Esophagus squamous epithelium (tissue), 4 donors: ENCODE data around the gene MYL1.

Experiments used
- POLR2A ChIP-seq, 4 donors: fragments of 450-650 bp; IDR thresholded peaks; one replicate each; pipeline ENCODE4 v1.6.1; 2017; ENCODE audit warnings: antibody characterized with exemption in 4 of 4, mild to moderate bottlenecking in 4 of 4, moderate library complexity in 3 of 4
- TF ChIP-seq, protein P1 (sequence below), 6 experiments: fragments of 450-650 bp in 4 of 6; fragments of 200-600 bp in 2 of 6; sonication (generic) in 2 of 6; IDR thresholded peaks; one replicate each; pipeline ENCODE4 v1.5.1; 2016 to 2019; ENCODE audit warnings: antibody characterized with exemption in 6 of 6, mild to moderate bottlenecking in 4 of 6, moderate library complexity in 4 of 6

DNA sequence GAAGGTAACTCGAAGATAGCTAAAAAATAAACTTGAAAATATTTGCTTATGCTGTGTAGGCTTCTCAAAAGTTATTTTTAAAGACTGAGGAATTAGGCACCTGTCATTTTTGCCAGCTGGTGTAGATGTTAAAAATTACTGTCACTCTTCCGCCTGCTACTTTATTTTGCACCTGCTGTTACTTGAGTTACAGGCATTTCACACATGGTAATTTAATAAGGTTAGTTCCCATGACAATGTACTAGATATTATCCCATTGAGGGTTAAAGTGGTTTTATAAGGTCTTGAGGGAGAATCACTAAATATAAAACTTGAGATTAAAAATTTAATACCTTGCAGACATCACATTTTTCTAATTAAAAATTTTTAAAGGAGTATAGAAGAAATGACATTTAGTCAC lies 26.6 kb downstream of the MYL1 start:
- TF ChIP-seq, protein P1, sequence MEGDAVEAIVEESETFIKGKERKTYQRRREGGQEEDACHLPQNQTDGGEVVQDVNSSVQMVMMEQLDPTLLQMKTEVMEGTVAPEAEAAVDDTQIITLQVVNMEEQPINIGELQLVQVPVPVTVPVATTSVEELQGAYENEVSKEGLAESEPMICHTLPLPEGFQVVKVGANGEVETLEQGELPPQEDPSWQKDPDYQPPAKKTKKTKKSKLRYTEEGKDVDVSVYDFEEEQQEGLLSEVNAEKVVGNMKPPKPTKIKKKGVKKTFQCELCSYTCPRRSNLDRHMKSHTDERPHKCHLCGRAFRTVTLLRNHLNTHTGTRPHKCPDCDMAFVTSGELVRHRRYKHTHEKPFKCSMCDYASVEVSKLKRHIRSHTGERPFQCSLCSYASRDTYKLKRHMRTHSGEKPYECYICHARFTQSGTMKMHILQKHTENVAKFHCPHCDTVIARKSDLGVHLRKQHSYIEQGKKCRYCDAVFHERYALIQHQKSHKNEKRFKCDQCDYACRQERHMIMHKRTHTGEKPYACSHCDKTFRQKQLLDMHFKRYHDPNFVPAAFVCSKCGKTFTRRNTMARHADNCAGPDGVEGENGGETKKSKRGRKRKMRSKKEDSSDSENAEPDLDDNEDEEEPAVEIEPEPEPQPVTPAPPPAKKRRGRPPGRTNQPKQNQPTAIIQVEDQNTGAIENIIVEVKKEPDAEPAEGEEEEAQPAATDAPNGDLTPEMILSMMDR (IDR thresholded peaks at IDR 0.05): no peak
- no peak for TF ChIP-seq POLR2A (IDR thresholded peaks at IDR 0.05)
